IMR-90 (cell line): ENCODE results near the gene SUCLA2. TPM values are rescaled to one million over a fixed set of nuclear protein-coding genes. Genes with fewer than 3 reads are reported as not detected.

Experiments
- ATAC-seq: fragments of 200-7000 bp; cut with Tn5 transposase; 2 replicates; pipeline ENCODE4 v1.9.1; 2020; ENCODE audit warnings: low read depth, mild to moderate bottlenecking, moderate library complexity
- BruUV-seq: library from RNA; stranded (reverse); fragments of 400-500 nt; replicated peaks from 2 replicates; lab custom pipeline; 2021; lab: Mats Ljungman, UMichigan
- CTCF ChIA-PET: fragments of 300-600 bp; formaldehyde crosslinking; extraction: SDS; loops from one replicate; lab custom pipeline; 2021; ENCODE audit warnings: antibody characterized with exemption; lab: Yijun Ruan, JAX
- POLR2A ChIA-PET: fragments of 300-600 bp; sonication (Branson Sonifier 250); formaldehyde crosslinking; loops from one replicate; lab custom pipeline; 2022; ENCODE audit warnings: antibody characterized with exemption; ENCODE audit not compliant: unreplicated experiment; lab: Charles Lee
- DNase-seq: peaks from one replicate; pipeline ENCODE4 v3.0.0; 2013
- H2AFZ ChIP-seq: replicated peaks from 2 replicates; pipeline ENCODE3; 2013; ENCODE audit warnings: low read length, mild to moderate bottlenecking; ENCODE audit not compliant: poor library complexity
- H2AK5ac ChIP-seq: 2 replicates; pipeline ENCODE4 v1.6.1; 2013; ENCODE audit warnings: low read depth, low read length, inconsistent platforms
- H2AK9ac ChIP-seq: replicated peaks from 2 replicates; pipeline ENCODE3; 2013; ENCODE audit warnings: mild to moderate bottlenecking, low read depth, low read length, moderate library complexity; ENCODE audit not compliant: poor library complexity
- H2BK120ac ChIP-seq: 2 replicates; pipeline ENCODE4 v1.6.1; 2013; ENCODE audit warnings: low read depth, low read length, inconsistent platforms
- H2BK15ac ChIP-seq: 3 replicates; pipeline ENCODE4 v1.6.1; 2013; ENCODE audit warnings: low read depth, low read length, inconsistent platforms
- H2BK20ac ChIP-seq: 2 replicates; pipeline ENCODE4 v1.6.1; 2013; ENCODE audit warnings: low read depth, mild to moderate bottlenecking, inconsistent platforms, low read length, moderate library complexity
- H2BK5ac ChIP-seq: 2 replicates; pipeline ENCODE4 v1.6.1; 2013; ENCODE audit warnings: mild to moderate bottlenecking, low read depth, low read length, inconsistent platforms; ENCODE audit not compliant: poor library complexity, severe bottlenecking
- H3K14ac ChIP-seq: replicated peaks from 2 replicates; pipeline ENCODE4 v1.6.1; 2013; ENCODE audit warnings: low read depth, low read length, inconsistent platforms
- H3K18ac ChIP-seq: 2 replicates; pipeline ENCODE4 v1.6.1; 2013; ENCODE audit warnings: low read depth, low read length, control low read depth
- H3K23ac ChIP-seq: 2 replicates; pipeline ENCODE4 v1.6.1; 2013; ENCODE audit warnings: low read depth, low read length, inconsistent platforms
- H3K27ac ChIP-seq: 2 replicates; pipeline ENCODE4 v1.5.1; 2013; ENCODE audit warnings: mild to moderate bottlenecking, control low read depth, low read length; ENCODE audit not compliant: insufficient read depth
- H3K27me3 ChIP-seq: 2 replicates; pipeline ENCODE4 v1.6.1; 2013; ENCODE audit warnings: low read length; ENCODE audit not compliant: control insufficient read depth, insufficient read depth
- H3K36me3 ChIP-seq: 2 replicates; pipeline ENCODE4 v1.6.1; 2013; ENCODE audit warnings: low read length, mixed read lengths; ENCODE audit not compliant: control insufficient read depth, insufficient read depth
- H3K4ac ChIP-seq: 2 replicates; pipeline ENCODE4 v1.6.1; 2013; ENCODE audit warnings: low read depth, low read length, inconsistent platforms
- H3K4me1 ChIP-seq: 2 replicates; pipeline ENCODE4 v1.6.1; 2013; ENCODE audit warnings: low read length, mixed read lengths; ENCODE audit not compliant: control insufficient read depth, insufficient read depth
- H3K4me2 ChIP-seq: 2 replicates; pipeline ENCODE4 v1.6.1; 2013; ENCODE audit warnings: low read depth, mild to moderate bottlenecking, control low read depth, low read length, moderate library complexity
- H3K4me3 ChIP-seq: 2 replicates; pipeline ENCODE4 v1.5.1; 2013; ENCODE audit warnings: low read depth, mild to moderate bottlenecking, control low read depth, low read length, moderate library complexity; ENCODE audit not compliant: insufficient read depth
- H3K56ac ChIP-seq: 2 replicates; pipeline ENCODE4 v1.6.1; 2013; ENCODE audit warnings: low read length, inconsistent platforms; ENCODE audit not compliant: insufficient read depth; ENCODE audit errors: extremely low read depth
- H3K79me1 ChIP-seq, 2 experiments: 2 replicates each; pipeline ENCODE4 v1.6.1; 2013; ENCODE audit warnings: low read length in 2 of 2, inconsistent platforms in 1 of 2, low read depth in 1 of 2
- H3K9ac ChIP-seq: 2 replicates; pipeline ENCODE4 v1.6.1; 2013; ENCODE audit warnings: low read depth, low read length, control low read depth
- H3K9me1 ChIP-seq: 2 replicates; pipeline ENCODE4 v1.6.1; 2013; ENCODE audit warnings: low read length, inconsistent platforms; ENCODE audit not compliant: insufficient read depth
- H3K9me3 ChIP-seq: 2 replicates; pipeline ENCODE4 v1.6.1; 2013; ENCODE audit warnings: low read length; ENCODE audit not compliant: control insufficient read depth, insufficient read depth
- H4K20me1 ChIP-seq: 2 replicates; pipeline ENCODE4 v1.6.1; 2013; ENCODE audit warnings: low read length, inconsistent platforms; ENCODE audit not compliant: insufficient read depth
- H4K5ac ChIP-seq: 2 replicates; pipeline ENCODE4 v1.6.1; 2013; ENCODE audit warnings: mild to moderate bottlenecking, low read depth, low read length, control low read depth
- H4K8ac ChIP-seq, 2 experiments: 2 replicates each; pipeline ENCODE4 v1.6.1; 2013; ENCODE audit warnings: low read depth in 2 of 2, low read length in 2 of 2, control low read depth in 1 of 2, inconsistent platforms in 1 of 2
- H4K91ac ChIP-seq: 2 replicates; pipeline ENCODE4 v1.6.1; 2013; ENCODE audit warnings: low read depth, low read length, inconsistent platforms; ENCODE audit not compliant: insufficient read depth
- BHLHE40 ChIP-seq: fragments of 150-350 bp; IDR thresholded peaks from 2 replicates; pipeline ENCODE4 v1.6.1; 2016; ENCODE audit warnings: mild to moderate bottlenecking, low read depth, low read length
- CEBPB ChIP-seq: IDR thresholded peaks from 2 replicates; pipeline ENCODE4 v1.6.1; 2012; ENCODE audit warnings: low read depth, low read length, improper control_type of control experiment
- CHD1 ChIP-seq: IDR thresholded peaks from 2 replicates; pipeline ENCODE4 v1.6.1; 2012; ENCODE audit warnings: low read depth, low read length, improper control_type of control experiment
- FOS ChIP-seq: fragments of 150-350 bp; IDR thresholded peaks from 2 replicates; pipeline ENCODE4 v1.6.1; 2016; ENCODE audit warnings: low read depth, low read length
- MAFK ChIP-seq: IDR thresholded peaks from 2 replicates; pipeline ENCODE4 v1.6.1; 2012; ENCODE audit warnings: low read depth, low read length, improper control_type of control experiment
- MAZ ChIP-seq: IDR thresholded peaks from 2 replicates; pipeline ENCODE4 v1.6.1; 2012; ENCODE audit warnings: low read depth, mild to moderate bottlenecking, low read length, improper control_type of control experiment, moderate library complexity, borderline replicate concordance
- NFE2L2 ChIP-seq: fragments of 150-350 bp; IDR thresholded peaks from 2 replicates; pipeline ENCODE4 v1.6.1; 2016; ENCODE audit warnings: low read depth, mild to moderate bottlenecking, low read length
- POLR2A ChIP-seq: IDR thresholded peaks from 2 replicates; pipeline ENCODE4 v1.6.1; 2012; ENCODE audit warnings: mild to moderate bottlenecking, low read depth, low read length
- RAD21 ChIP-seq: IDR thresholded peaks from 2 replicates; pipeline ENCODE4 v1.6.1; 2012; ENCODE audit warnings: low read length, improper control_type of control experiment
- RCOR1 ChIP-seq: IDR thresholded peaks from 2 replicates; pipeline ENCODE4 v1.6.1; 2012; ENCODE audit warnings: mild to moderate bottlenecking, low read length, improper control_type of control experiment; ENCODE audit not compliant: insufficient replicate concordance
- RFX5 ChIP-seq: IDR thresholded peaks from 2 replicates; pipeline ENCODE4 v1.8.0; 2012; ENCODE audit warnings: low read depth, mild to moderate bottlenecking, low read length, moderate library complexity
- SMC3 ChIP-seq: fragments of 150-350 bp; IDR thresholded peaks from 2 replicates; pipeline ENCODE4 v1.6.1; 2016; ENCODE audit warnings: low read depth, mild to moderate bottlenecking, antibody characterized with exemption, low read length, moderate library complexity
- WGBS, 2 experiments: methylation state at CpG; one replicate each; pipeline versions ENCODE4 v1.1.5 to v1.1.7; 2013; ENCODE audit warnings: missing lambda C conversion rate in 2 of 2; ENCODE audit not compliant: insufficient read length in 1 of 2; ENCODE audit errors: extremely low coverage in 2 of 2; 5-methylcytosine and 5-hydroxymethylcytosine counted together
- dilution Hi-C: fragments of 300-500 bp; cut with HindIII; formaldehyde crosslinking; loops from one replicate; pipeline ENCODE4 v1.14.3; 2018; ENCODE audit warnings: low sequenced_read_pairs; ENCODE audit not compliant: unreplicated experiment
- in situ Hi-C: fragments of 300-500 bp; cut with MboI; formaldehyde crosslinking; loops from 3 replicates; pipeline ENCODE4 v1.14.3; 2019; ENCODE audit warnings: low sequenced_read_pairs, inconsistent platforms, mixed read lengths
- intact Hi-C: fragments of 100-400 bp; cut with micrococcal nuclease; formaldehyde crosslinking; loops from 2 replicates; pipeline ENCODE4 v1.10.0; 2022
- polyA plus RNA-seq, 3 experiments: library from polyadenylated mRNA; depleted of rRNA; stranded (reverse); fragments of >200 nt; gene quantifications; 2 replicates each; pipeline ENCODE4 v1.2.3, GENCODE V29; 2012; ENCODE audit warnings: low replicate concordance in 1 of 3
- total RNA-seq: library from RNA; depleted of rRNA; stranded (reverse); fragments of >200 nt; gene quantifications from 2 replicates; pipeline ENCODE4 v1.2.3, GENCODE V29; 2012
- TF ChIP-seq, protein P1 (sequence below): fragments of 150-350 bp; IDR thresholded peaks from 2 replicates; pipeline ENCODE4 v1.6.1; 2017; ENCODE audit warnings: mild to moderate bottlenecking, antibody characterized with exemption, low read length, low read depth
- TF ChIP-seq, protein P2 (sequence below): conservative IDR thresholded peaks from 2 replicates; pipeline ENCODE4 v1.5.1; 2012; ENCODE audit warnings: mild to moderate bottlenecking, low read depth, low read length, improper control_type of control experiment
- TF ChIP-seq, protein P3 (sequence below): fragments of 150-350 bp; IDR thresholded peaks from 2 replicates; pipeline ENCODE4 v1.6.1; 2016; ENCODE audit warnings: low read depth, mild to moderate bottlenecking, low read length, moderate library complexity, borderline replicate concordance

SUCLA2 gene
- total and polyA plus RNA-seq, 2 of the 4 experiments (the other 2 are of a cell fraction), result 31.5 to 36.1 TPM

DNA sequence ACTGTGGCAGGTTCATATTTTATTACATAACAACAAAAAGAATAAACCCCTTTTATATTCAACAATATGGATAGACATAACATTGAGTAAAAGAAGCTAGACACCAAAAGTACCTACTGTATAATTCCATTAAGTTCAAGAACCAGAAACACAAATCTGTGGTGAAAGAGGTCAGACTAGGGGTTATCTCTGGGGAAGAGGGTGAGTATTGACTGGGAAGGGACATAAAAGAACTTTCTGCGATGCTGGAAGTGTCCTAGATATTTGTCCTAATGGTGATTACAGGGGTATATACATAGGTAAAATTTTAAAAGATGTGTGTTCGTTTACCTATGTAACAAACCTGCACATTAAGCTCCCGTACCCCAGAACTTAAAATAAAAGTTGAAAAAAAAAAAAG, 103.0 kb downstream of the SUCLA2 start:
- Histone ChIP-seq H2BK20ac (no peak overlapping the region), H2AFZ (no peak overlapping the region), H3K4me2 (no peak overlapping the region), H4K20me1 (no peaks in the 10 kb centered on the region), H3K36me3 (no peaks in the 10 kb centered on the region), H3K9ac (no peak overlapping the region), H3K4me3 (no peak overlapping the region), H3K9me3 (no peaks in the 10 kb centered on the region), H3K23ac (no peak overlapping the region), H3K4me1 (peaks cover 2% of the 10 kb centered on the region; the same call in 1 of the 2 replicates), H3K9me1 (no peaks in the 10 kb centered on the region), H3K27me3 (no peaks in the 10 kb centered on the region), H3K56ac (no peak overlapping the region), H2BK120ac (no peak overlapping the region), H2BK5ac (no peak overlapping the region), H3K4ac (no peak overlapping the region), H2AK5ac (no peak overlapping the region), H3K14ac (no peak overlapping the region), H2BK15ac (no peak overlapping the region), H3K18ac (no peak overlapping the region), H4K5ac (no peak overlapping the region), H4K91ac (no peak overlapping the region), H3K27ac (no peak overlapping the region), H3K79me1 (no peaks in the 10 kb centered on the region), H2AK9ac (no peak overlapping the region), H4K8ac (no peak overlapping the region)
- no TSS peak for BruUV-seq
- intact Hi-C loops (no loop called here), dilution Hi-C loops (no loop called here), in situ Hi-C loops (no loop called here)
- CTCF ChIA-PET, result no interaction called here
- no peak for ATAC-seq
- TF ChIP-seq NFE2L2 (no peak), FOS (no peak), CEBPB (no peak), SMC3 (no peak), RCOR1 (no peak), MAFK (no peak), POLR2A (no peak), CHD1 (no peak), BHLHE40 (no peak), MAZ (no peak), RAD21 (no peak), RFX5 (no peak)
- TF ChIP-seq, protein P1, sequence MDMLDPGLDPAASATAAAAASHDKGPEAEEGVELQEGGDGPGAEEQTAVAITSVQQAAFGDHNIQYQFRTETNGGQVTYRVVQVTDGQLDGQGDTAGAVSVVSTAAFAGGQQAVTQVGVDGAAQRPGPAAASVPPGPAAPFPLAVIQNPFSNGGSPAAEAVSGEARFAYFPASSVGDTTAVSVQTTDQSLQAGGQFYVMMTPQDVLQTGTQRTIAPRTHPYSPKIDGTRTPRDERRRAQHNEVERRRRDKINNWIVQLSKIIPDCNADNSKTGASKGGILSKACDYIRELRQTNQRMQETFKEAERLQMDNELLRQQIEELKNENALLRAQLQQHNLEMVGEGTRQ, result no peak
- TF ChIP-seq, protein P2, sequence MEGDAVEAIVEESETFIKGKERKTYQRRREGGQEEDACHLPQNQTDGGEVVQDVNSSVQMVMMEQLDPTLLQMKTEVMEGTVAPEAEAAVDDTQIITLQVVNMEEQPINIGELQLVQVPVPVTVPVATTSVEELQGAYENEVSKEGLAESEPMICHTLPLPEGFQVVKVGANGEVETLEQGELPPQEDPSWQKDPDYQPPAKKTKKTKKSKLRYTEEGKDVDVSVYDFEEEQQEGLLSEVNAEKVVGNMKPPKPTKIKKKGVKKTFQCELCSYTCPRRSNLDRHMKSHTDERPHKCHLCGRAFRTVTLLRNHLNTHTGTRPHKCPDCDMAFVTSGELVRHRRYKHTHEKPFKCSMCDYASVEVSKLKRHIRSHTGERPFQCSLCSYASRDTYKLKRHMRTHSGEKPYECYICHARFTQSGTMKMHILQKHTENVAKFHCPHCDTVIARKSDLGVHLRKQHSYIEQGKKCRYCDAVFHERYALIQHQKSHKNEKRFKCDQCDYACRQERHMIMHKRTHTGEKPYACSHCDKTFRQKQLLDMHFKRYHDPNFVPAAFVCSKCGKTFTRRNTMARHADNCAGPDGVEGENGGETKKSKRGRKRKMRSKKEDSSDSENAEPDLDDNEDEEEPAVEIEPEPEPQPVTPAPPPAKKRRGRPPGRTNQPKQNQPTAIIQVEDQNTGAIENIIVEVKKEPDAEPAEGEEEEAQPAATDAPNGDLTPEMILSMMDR, result no peak
- TF ChIP-seq, protein P3, sequence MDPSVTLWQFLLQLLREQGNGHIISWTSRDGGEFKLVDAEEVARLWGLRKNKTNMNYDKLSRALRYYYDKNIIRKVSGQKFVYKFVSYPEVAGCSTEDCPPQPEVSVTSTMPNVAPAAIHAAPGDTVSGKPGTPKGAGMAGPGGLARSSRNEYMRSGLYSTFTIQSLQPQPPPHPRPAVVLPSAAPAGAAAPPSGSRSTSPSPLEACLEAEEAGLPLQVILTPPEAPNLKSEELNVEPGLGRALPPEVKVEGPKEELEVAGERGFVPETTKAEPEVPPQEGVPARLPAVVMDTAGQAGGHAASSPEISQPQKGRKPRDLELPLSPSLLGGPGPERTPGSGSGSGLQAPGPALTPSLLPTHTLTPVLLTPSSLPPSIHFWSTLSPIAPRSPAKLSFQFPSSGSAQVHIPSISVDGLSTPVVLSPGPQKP, result no peak
- DNase-seq, result no peak
- WGBS, 2 experiments, result no CpG with 5 or more reads among the region's 3 CpGs
- POLR2A ChIA-PET, result no interaction called here
